ENCODE data around the gene TMEM209.
"Not testable (repeated sequence)": the region's sequence is repeated elsewhere in the genome, so short reads cannot be mapped to it uniquely, and the experiment has no call there.

The TMEM209 gene

DNA sequence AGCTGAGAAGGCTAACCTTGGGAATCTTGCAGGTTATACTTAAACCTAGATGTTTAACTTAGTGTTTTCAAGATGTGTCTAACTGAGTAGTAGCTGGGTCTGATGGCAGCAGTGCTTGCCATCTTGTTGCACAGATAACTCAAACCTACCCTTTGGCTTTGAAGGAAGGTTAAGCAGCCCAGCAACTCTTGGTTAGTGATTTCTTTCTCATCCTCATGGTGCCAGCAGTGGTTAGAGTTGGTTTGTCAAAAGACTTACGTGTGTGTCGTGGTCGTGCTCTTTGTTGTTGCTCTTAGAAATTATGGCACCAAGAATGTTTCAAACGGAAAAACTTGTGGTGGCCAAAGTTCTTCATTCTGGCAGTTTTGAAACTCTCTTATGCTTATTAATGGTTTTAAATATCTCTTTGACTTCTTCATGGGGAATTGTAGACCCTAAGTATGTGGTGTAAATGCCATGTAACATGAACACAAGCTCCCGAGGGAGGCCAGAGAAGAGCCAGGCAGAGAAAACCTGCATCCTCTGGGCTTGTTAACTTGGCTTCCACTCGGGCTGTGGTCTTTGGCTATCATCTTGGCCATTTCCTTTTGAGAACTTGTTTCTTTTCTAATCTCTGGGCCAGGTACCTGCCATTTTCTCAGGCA is 73.9 kb downstream of the TMEM209 start:
- Histone ChIP-seq H3K4me3 (ENCODE audit: low read depth in 1 of 5, low read length in 5 of 5) (no peak overlapping the region), H3K27me3 (ENCODE audit: control insufficient read depth in 5 of 5, insufficient read depth in 4 of 5, low read length in 5 of 5) (no peaks in the 10 kb centered on the region), H3K4me1 (ENCODE audit: control insufficient read depth in 5 of 5, insufficient read depth in 5 of 5, low read length in 5 of 5) (peaks cover 0 to 19% (median 11%) of the 10 kb centered on the region in 5 donors), H3K27ac (ENCODE audit: low read depth, low read length) (no peak overlapping the region), H3K36me3 (ENCODE audit: control insufficient read depth in 5 of 5, insufficient read depth in 5 of 5, low read length in 5 of 5) (peaks cover 14 to 76% (median 61%) of the 10 kb centered on the region in 5 donors), H3K9me3 (ENCODE audit: control insufficient read depth in 5 of 5, low read length in 5 of 5) (no peaks in the 10 kb centered on the region), H3K9ac (ENCODE audit: low read length in 5 of 5) (no peak overlapping the region)

GRCh38 chr7:130129011-130129411 is 76.2 kb downstream of the TMEM209 start:
- no peaks in the 10 kb centered on the region for H3K27me3 ChIP-seq (ENCODE audit: control insufficient read depth in 5 of 5, insufficient read depth in 4 of 5, low read length in 5 of 5)
- no peaks in the 10 kb centered on the region for H3K9me3 ChIP-seq (ENCODE audit: control insufficient read depth in 5 of 5, low read length in 5 of 5)
- H3K4me1 ChIP-seq (ENCODE audit: control insufficient read depth in 5 of 5, insufficient read depth in 5 of 5, low read length in 5 of 5) = peaks cover 0 to 19% (median 11%) of the 10 kb centered on the region in 5 donors
- H3K9ac ChIP-seq (ENCODE audit: low read length in 5 of 5) = peak overlapping the region in 1 of 5 donors; percentile 29
- H3K27ac ChIP-seq (ENCODE audit: low read depth, low read length) = no peak overlapping the region
- peaks cover 21 to 75% (median 60%) of the 10 kb centered on the region in 5 donors for H3K36me3 ChIP-seq (ENCODE audit: control insufficient read depth in 5 of 5, insufficient read depth in 5 of 5, low read length in 5 of 5)
- no peak overlapping the region for H3K4me3 ChIP-seq (ENCODE audit: low read depth in 1 of 5, low read length in 5 of 5)

- Histone ChIP-seq H3K9ac (ENCODE audit: low read length in 5 of 5) (peak overlapping the region in 2 of 5 donors; percentile 30 to 54), H3K27ac (ENCODE audit: low read depth, low read length) (no peak overlapping the region), H3K4me1 (ENCODE audit: control insufficient read depth in 5 of 5, insufficient read depth in 5 of 5, low read length in 5 of 5) (peaks cover 0 to 19% (median 11%) of the 10 kb centered on the region in 5 donors), H3K27me3 (ENCODE audit: control insufficient read depth in 5 of 5, insufficient read depth in 4 of 5, low read length in 5 of 5) (no peaks in the 10 kb centered on the region), H3K36me3 (ENCODE audit: control insufficient read depth in 5 of 5, insufficient read depth in 5 of 5, low read length in 5 of 5) (peaks cover 27 to 76% (median 64%) of the 10 kb centered on the region in 5 donors), H3K4me3 (ENCODE audit: low read depth in 1 of 5, low read length in 5 of 5) (no peak overlapping the region), H3K9me3 (ENCODE audit: control insufficient read depth in 5 of 5, low read length in 5 of 5) (no peaks in the 10 kb centered on the region)
These were observed 77.3 kb downstream of the TMEM209 start for GRCh38 chr7:130127821-130128317.

DNA sequence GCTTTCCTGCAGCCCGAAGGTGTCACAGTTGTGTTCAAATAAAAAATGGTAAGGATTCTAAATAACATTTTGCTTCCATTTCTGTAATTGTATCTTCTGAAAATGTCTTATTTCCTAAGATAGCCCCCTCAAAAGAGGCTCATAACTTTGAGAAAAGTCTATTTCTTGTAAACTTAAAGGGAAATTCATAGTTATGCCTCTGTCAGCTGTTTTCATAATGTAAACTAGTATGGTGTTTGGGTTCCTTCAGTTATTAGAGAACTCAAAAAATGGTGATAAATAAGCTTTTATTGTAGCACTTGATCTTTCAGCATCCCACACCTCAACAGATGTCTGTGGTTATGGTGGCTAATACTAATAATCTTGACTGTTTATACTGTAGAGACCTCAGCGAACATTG is 77.8 kb downstream of the TMEM209 start:
- no peaks in the 10 kb centered on the region for H3K27me3 ChIP-seq (ENCODE audit: control insufficient read depth in 5 of 5, insufficient read depth in 4 of 5, low read length in 5 of 5)
- H3K4me1 ChIP-seq (ENCODE audit: control insufficient read depth in 5 of 5, insufficient read depth in 5 of 5, low read length in 5 of 5) = peaks cover 0 to 19% (median 11%) of the 10 kb centered on the region in 5 donors
- H3K9me3 ChIP-seq (ENCODE audit: control insufficient read depth in 5 of 5, low read length in 5 of 5) = no peaks in the 10 kb centered on the region
- H3K4me3 ChIP-seq (ENCODE audit: low read depth in 1 of 5, low read length in 5 of 5) = no peak overlapping the region
- H3K9ac ChIP-seq (ENCODE audit: low read length in 5 of 5) = peak overlapping the region in 2 of 5 donors; percentile 30 to 54
- H3K27ac ChIP-seq (ENCODE audit: low read depth, low read length) = no peak overlapping the region
- H3K36me3 ChIP-seq (ENCODE audit: control insufficient read depth in 5 of 5, insufficient read depth in 5 of 5, low read length in 5 of 5) = peaks cover 29 to 76% (median 64%) of the 10 kb centered on the region in 5 donors

GRCh38 chr7:130126840-130127239 is 78.4 kb downstream of the TMEM209 start:
- not testable (repeated sequence) for H3K27ac ChIP-seq (ENCODE audit: low read depth, low read length); H3K27me3 ChIP-seq (ENCODE audit: control insufficient read depth in 5 of 5, insufficient read depth in 4 of 5, low read length in 5 of 5); H3K9ac ChIP-seq (ENCODE audit: low read length in 5 of 5); H3K4me3 ChIP-seq (ENCODE audit: low read depth in 1 of 5, low read length in 5 of 5); H3K9me3 ChIP-seq (ENCODE audit: control insufficient read depth in 5 of 5, low read length in 5 of 5)
- Histone ChIP-seq H3K36me3 (ENCODE audit: control insufficient read depth in 5 of 5, insufficient read depth in 5 of 5, low read length in 5 of 5) (peaks cover 34 to 76% (median 65%) of the 10 kb centered on the region in 5 donors), H3K4me1 (ENCODE audit: control insufficient read depth in 5 of 5, insufficient read depth in 5 of 5, low read length in 5 of 5) (peaks cover 0 to 19% (median 11%) of the 10 kb centered on the region in 5 donors)

GRCh38 chr7:130124711-130125110 is 80.5 kb downstream of the TMEM209 start:
- H3K4me1 ChIP-seq (ENCODE audit: control insufficient read depth in 5 of 5, insufficient read depth in 5 of 5, low read length in 5 of 5) = peaks cover 0 to 19% (median 11%) of the 10 kb centered on the region in 5 donors
- peaks cover 41 to 76% (median 63%) of the 10 kb centered on the region in 5 donors for H3K36me3 ChIP-seq (ENCODE audit: control insufficient read depth in 5 of 5, insufficient read depth in 5 of 5, low read length in 5 of 5)
- H3K9me3 ChIP-seq (ENCODE audit: control insufficient read depth in 5 of 5, low read length in 5 of 5) = no peaks in the 10 kb centered on the region
- H3K27ac ChIP-seq (ENCODE audit: low read depth, low read length) = no peak overlapping the region
- no peak overlapping the region for H3K4me3 ChIP-seq (ENCODE audit: low read depth in 1 of 5, low read length in 5 of 5)
- H3K9ac ChIP-seq (ENCODE audit: low read length in 5 of 5) = no peak overlapping the region
- H3K27me3 ChIP-seq (ENCODE audit: control insufficient read depth in 5 of 5, insufficient read depth in 4 of 5, low read length in 5 of 5) = no peaks in the 10 kb centered on the region

GRCh38 chr7:130123501-130123900 is 81.7 kb downstream of the TMEM209 start:
- no peak overlapping the region for H3K9ac ChIP-seq (ENCODE audit: low read length in 5 of 5)
- H3K9me3 ChIP-seq (ENCODE audit: control insufficient read depth in 5 of 5, low read length in 5 of 5) = no peaks in the 10 kb centered on the region

DNA sequence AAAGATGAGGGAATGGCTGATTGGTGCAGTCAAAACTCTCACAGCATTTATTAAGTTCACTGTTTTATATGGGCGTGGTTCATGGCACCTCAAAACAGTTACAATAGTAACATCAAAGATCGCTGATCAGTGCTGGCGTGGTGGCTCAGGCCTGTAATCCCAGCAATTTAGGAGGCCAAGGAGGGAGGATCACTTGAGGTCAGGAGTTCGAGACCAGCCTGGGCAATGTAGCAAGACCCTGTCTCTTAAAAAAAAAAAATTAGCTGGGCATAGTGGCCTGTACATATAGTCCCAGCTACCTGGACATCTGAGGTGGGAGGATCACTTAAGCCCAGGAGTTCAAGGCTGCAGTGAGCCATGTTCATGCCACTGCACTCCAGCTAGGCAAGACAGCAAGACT is 86.4 kb downstream of the TMEM209 start:
- Histone ChIP-seq H3K27ac (ENCODE audit: low read depth, low read length) (no peak overlapping the region), H3K36me3 (ENCODE audit: control insufficient read depth in 5 of 5, insufficient read depth in 5 of 5, low read length in 5 of 5) (peaks cover 30 to 42% (median 38%) of the 10 kb centered on the region in 5 donors), H3K9ac (ENCODE audit: low read length in 5 of 5) (no peak overlapping the region), H3K9me3 (ENCODE audit: control insufficient read depth in 5 of 5, low read length in 5 of 5) (no peaks in the 10 kb centered on the region), H3K27me3 (ENCODE audit: control insufficient read depth in 5 of 5, insufficient read depth in 4 of 5, low read length in 5 of 5) (no peaks in the 10 kb centered on the region), H3K4me1 (ENCODE audit: control insufficient read depth in 5 of 5, insufficient read depth in 5 of 5, low read length in 5 of 5) (peaks cover 0 to under 1% (median 0%) of the 10 kb centered on the region in 5 donors), H3K4me3 (ENCODE audit: low read depth in 1 of 5, low read length in 5 of 5) (no peak overlapping the region)

More at GRCh38 chr7:130123501-130123900, 81.7 kb downstream of the TMEM209 start:
- Histone ChIP-seq H3K4me1 (ENCODE audit: control insufficient read depth in 5 of 5, insufficient read depth in 5 of 5, low read length in 5 of 5) (peaks cover 0 to 12% (median 7%) of the 10 kb centered on the region in 5 donors), H3K4me3 (ENCODE audit: low read depth in 1 of 5, low read length in 5 of 5) (no peak overlapping the region), H3K36me3 (ENCODE audit: control insufficient read depth in 5 of 5, insufficient read depth in 5 of 5, low read length in 5 of 5) (peaks cover 43 to 68% (median 57%) of the 10 kb centered on the region in 5 donors), H3K27me3 (ENCODE audit: control insufficient read depth in 5 of 5, insufficient read depth in 4 of 5, low read length in 5 of 5) (no peaks in the 10 kb centered on the region), H3K27ac (ENCODE audit: low read depth, low read length) (no peak overlapping the region)

- H3K9ac ChIP-seq (ENCODE audit: low read length in 5 of 5) = no peak overlapping the region
- no peak overlapping the region for H3K27ac ChIP-seq (ENCODE audit: low read depth, low read length)
- peaks cover 27 to 37% (median 35%) of the 10 kb centered on the region in 5 donors for H3K36me3 ChIP-seq (ENCODE audit: control insufficient read depth in 5 of 5, insufficient read depth in 5 of 5, low read length in 5 of 5)
These were observed 86.9 kb downstream of the TMEM209 start for GRCh38 chr7:130118294-130118693.

GRCh38 chr7:130114776-130115175 is 90.4 kb downstream of the TMEM209 start:
- no peaks in the 10 kb centered on the region for H3K9me3 ChIP-seq (ENCODE audit: control insufficient read depth in 5 of 5, low read length in 5 of 5)
- H3K9ac ChIP-seq (ENCODE audit: low read length in 5 of 5) = no peak overlapping the region
- H3K27me3 ChIP-seq (ENCODE audit: control insufficient read depth in 5 of 5, insufficient read depth in 4 of 5, low read length in 5 of 5) = no peaks in the 10 kb centered on the region
- peaks cover under 1 to 10% (median 6%) of the 10 kb centered on the region in 5 donors for H3K36me3 ChIP-seq (ENCODE audit: control insufficient read depth in 5 of 5, insufficient read depth in 5 of 5, low read length in 5 of 5)
- no peak overlapping the region for H3K4me3 ChIP-seq (ENCODE audit: low read depth in 1 of 5, low read length in 5 of 5)
- H3K4me1 ChIP-seq (ENCODE audit: control insufficient read depth in 5 of 5, insufficient read depth in 5 of 5, low read length in 5 of 5) = peaks cover 0 to 4% (median 0%) of the 10 kb centered on the region in 5 donors
- no peak overlapping the region for H3K27ac ChIP-seq (ENCODE audit: low read depth, low read length)

More at GRCh38 chr7:130118294-130118693, 86.9 kb downstream of the TMEM209 start:
- peaks cover 0 to 4% (median 0%) of the 10 kb centered on the region in 5 donors for H3K4me1 ChIP-seq (ENCODE audit: control insufficient read depth in 5 of 5, insufficient read depth in 5 of 5, low read length in 5 of 5)
- no peaks in the 10 kb centered on the region for H3K9me3 ChIP-seq (ENCODE audit: control insufficient read depth in 5 of 5, low read length in 5 of 5)
- no peaks in the 10 kb centered on the region for H3K27me3 ChIP-seq (ENCODE audit: control insufficient read depth in 5 of 5, insufficient read depth in 4 of 5, low read length in 5 of 5)
- no peak overlapping the region for H3K4me3 ChIP-seq (ENCODE audit: low read depth in 1 of 5, low read length in 5 of 5)
